T1000 (cell line): ENCODE results near the gene FLT1.

ENCODE experiments used
- DNase-seq: peaks from one replicate; lab custom pipeline; 2025; ENCODE audit warnings: mixed read lengths; lab: John Stamatoyannopoulos, UW

Gene FLT1

GRCh38 chr13:28458608-28459007 is 36.3 kb downstream of the FLT1 start:
- no peak for DNase-seq

- no peak for DNase-seq
Observed at GRCh38 chr13:28458051-28458450, 36.9 kb downstream of the FLT1 start.

- no peak for DNase-seq
Observed at GRCh38 chr13:28457521-28457920, 37.4 kb downstream of the FLT1 start.

GRCh38 chr13:28455580-28456194 is 39.2 kb downstream of the FLT1 start:
- DNase-seq, result no peak

- no peak for DNase-seq
Observed at GRCh38 chr13:28452755-28453154, 42.2 kb downstream of the FLT1 start.

GRCh38 chr13:28451482-28452217 is 43.3 kb downstream of the FLT1 start:
- no peak for DNase-seq

GRCh38 chr13:28449826-28450773 is 44.8 kb downstream of the FLT1 start:
- no peak for DNase-seq

GRCh38 chr13:28448651-28449358 is 46.1 kb downstream of the FLT1 start:
- no peak for DNase-seq

- no peak for DNase-seq
Observed at GRCh38 chr13:28447989-28448388, 46.9 kb downstream of the FLT1 start.

GRCh38 chr13:28447206-28447605 is 47.7 kb downstream of the FLT1 start:
- DNase-seq, result no peak

- DNase-seq, result no peak
Observed at GRCh38 chr13:28442839-28443238, 52.1 kb downstream of the FLT1 start.

- no peak for DNase-seq
Observed at GRCh38 chr13:28441529-28441928, 53.4 kb downstream of the FLT1 start.

- DNase-seq, result no peak
Observed at GRCh38 chr13:28440774-28441504, 54.0 kb downstream of the FLT1 start.

- no peak for DNase-seq
Observed at GRCh38 chr13:28438598-28439334, 56.2 kb downstream of the FLT1 start.

- DNase-seq, result no peak
Observed at GRCh38 chr13:28438067-28438466, 56.9 kb downstream of the FLT1 start.

- no peak for DNase-seq
Observed at GRCh38 chr13:28435917-28436316, 59.0 kb downstream of the FLT1 start.

- no peak for DNase-seq
Observed at GRCh38 chr13:28434926-28435325, 60.0 kb downstream of the FLT1 start.

GRCh38 chr13:28432816-28433560 is 61.9 kb downstream of the FLT1 start:
- DNase-seq, result no peak

GRCh38 chr13:28429685-28430290 is 65.1 kb downstream of the FLT1 start:
- no peak for DNase-seq
